ENCODE measurements around the gene SNX9.

SNX9 gene

DNA sequence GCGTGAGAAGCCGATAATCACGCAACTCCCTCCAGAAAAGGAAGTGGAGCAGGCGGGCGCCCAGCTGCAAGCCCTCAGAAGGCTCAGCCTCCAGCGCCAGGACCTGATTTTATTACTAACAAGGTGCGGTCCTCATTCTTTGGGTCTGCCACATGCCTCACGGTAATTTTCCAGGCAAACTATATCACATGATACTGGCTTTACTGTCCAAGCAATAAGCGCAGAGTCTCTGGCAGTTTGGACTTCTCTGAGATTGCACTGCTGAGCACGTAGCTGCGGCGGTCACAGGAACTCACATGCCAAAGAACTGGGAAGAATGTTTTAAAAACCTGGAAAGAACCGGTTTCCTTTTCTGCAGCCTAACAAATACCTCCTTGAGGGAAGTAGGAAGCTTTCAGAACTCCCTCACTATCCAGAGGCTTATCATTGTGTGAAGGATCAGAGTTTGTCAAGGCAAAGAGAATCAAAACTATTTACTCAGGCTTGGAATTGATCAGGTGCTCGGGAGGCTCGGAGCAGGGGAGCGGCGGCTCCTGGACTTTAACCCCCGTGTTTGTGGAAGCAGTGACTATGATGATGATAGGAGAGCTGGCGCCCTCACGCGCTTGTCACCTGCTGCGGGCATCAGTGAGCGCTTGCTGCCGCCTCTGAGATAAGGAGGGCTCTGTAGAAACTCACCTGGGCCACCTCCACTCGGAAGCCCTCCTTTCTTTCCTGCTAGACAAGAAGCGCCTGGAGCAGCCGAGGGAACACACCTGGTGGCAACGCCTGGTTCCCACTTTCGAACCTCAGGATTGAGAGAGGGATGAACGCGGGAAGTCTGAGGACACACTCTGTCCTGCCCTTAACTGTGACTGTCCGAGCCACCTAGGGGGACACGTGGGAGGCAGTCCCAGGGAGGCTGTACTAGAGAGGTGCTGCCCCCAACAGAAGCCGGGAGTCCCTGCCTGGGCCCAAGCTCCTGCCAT is 131.4 kb downstream of the SNX9 start:
- WGBS (ENCODE audit: insufficient coverage, insufficient read length): no CpG with 5 or more reads among the region's 34 CpGs
- Histone ChIP-seq H3K9me3 (ENCODE audit: control insufficient read depth, insufficient read depth, low read length) (no peaks in the 10 kb centered on the region), H3K4me1 (ENCODE audit: control insufficient read depth, insufficient read depth, low read length) (no peaks in the 10 kb centered on the region), H3K27ac (ENCODE audit: low read length) (no peak overlapping the region), H3K27me3 (ENCODE audit: control insufficient read depth, insufficient read depth, low read length) (no peaks in the 10 kb centered on the region), H3K4me3 (ENCODE audit: low read length) (no peak overlapping the region), H3K36me3 (ENCODE audit: control insufficient read depth, insufficient read depth, low read length) (no peaks in the 10 kb centered on the region)
- DNase-seq (ENCODE audit: low read depth, low spot score): no peak

DNA sequence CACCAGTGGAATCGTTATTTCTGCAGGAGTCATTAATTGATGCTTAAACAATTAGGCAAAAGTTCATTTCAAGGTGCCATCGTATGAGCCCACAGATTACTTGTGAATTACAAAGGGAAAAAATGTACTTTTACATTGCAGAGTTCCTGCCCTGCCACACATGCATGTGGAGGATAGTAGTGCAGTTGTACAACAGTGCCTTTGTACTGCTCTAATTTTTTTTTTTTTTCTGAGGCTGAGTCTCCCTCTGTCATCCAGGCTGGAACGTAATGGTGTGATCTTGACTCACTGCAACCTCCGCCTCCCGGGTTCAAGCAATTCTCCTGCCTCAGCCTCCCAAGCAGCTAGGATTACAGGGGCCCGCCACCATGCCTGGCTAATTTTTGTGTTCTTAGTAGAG is 132.6 kb downstream of the SNX9 start:
- no peak overlapping the region for H3K4me3 ChIP-seq (ENCODE audit: low read length)
- no peaks in the 10 kb centered on the region for H3K9me3 ChIP-seq (ENCODE audit: control insufficient read depth, insufficient read depth, low read length)
- no CpG with 5 or more reads among the region's 6 CpGs for WGBS (ENCODE audit: insufficient coverage, insufficient read length)
- no peak for DNase-seq (ENCODE audit: low read depth, low spot score)
- no peaks in the 10 kb centered on the region for H3K36me3 ChIP-seq (ENCODE audit: control insufficient read depth, insufficient read depth, low read length)
- H3K27ac ChIP-seq (ENCODE audit: low read length): no peak overlapping the region
- no peaks in the 10 kb centered on the region for H3K27me3 ChIP-seq (ENCODE audit: control insufficient read depth, insufficient read depth, low read length)
- no peaks in the 10 kb centered on the region for H3K4me1 ChIP-seq (ENCODE audit: control insufficient read depth, insufficient read depth, low read length)

DNA sequence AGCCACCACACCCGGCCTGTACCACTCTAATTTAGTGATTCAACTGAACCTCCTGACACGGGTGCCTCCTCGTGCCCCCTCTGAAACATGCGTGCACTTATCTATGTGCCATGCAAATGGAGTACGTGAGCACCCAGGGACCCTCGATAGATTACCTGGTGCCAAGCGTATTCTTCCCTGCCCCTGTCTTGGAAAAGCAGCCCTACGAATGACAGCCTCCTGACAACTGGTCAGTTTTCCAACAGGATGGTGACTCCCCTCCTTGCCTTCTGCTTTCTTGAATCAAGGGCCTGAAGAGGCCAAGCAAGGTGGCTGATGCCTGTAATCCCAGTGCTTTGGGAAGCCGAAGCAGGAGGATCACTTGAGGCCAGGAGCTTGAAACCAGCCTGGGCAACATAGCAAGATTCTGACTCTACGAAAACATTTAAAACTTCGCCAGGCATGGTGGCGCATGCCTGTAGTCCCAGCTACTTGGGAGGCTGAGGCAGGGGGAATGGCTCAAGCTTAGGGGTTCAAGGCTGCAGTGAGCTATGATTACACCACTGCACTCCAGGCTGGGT is 133.2 kb downstream of the SNX9 start:
- Histone ChIP-seq H3K9me3 (ENCODE audit: control insufficient read depth, insufficient read depth, low read length) (no peaks in the 10 kb centered on the region), H3K4me3 (ENCODE audit: low read length) (no peak overlapping the region), H3K27me3 (ENCODE audit: control insufficient read depth, insufficient read depth, low read length) (no peaks in the 10 kb centered on the region), H3K27ac (ENCODE audit: low read length) (no peak overlapping the region), H3K36me3 (ENCODE audit: control insufficient read depth, insufficient read depth, low read length) (no peaks in the 10 kb centered on the region), H3K4me1 (ENCODE audit: control insufficient read depth, insufficient read depth, low read length) (0 out of 2 replicates have a peak, but pooled peaks cover 1% of the 10 kb centered on the region)
- no CpG with 5 or more reads among the region's 12 CpGs for WGBS (ENCODE audit: insufficient coverage, insufficient read length)
- no peak for DNase-seq (ENCODE audit: low read depth, low spot score)

DNA sequence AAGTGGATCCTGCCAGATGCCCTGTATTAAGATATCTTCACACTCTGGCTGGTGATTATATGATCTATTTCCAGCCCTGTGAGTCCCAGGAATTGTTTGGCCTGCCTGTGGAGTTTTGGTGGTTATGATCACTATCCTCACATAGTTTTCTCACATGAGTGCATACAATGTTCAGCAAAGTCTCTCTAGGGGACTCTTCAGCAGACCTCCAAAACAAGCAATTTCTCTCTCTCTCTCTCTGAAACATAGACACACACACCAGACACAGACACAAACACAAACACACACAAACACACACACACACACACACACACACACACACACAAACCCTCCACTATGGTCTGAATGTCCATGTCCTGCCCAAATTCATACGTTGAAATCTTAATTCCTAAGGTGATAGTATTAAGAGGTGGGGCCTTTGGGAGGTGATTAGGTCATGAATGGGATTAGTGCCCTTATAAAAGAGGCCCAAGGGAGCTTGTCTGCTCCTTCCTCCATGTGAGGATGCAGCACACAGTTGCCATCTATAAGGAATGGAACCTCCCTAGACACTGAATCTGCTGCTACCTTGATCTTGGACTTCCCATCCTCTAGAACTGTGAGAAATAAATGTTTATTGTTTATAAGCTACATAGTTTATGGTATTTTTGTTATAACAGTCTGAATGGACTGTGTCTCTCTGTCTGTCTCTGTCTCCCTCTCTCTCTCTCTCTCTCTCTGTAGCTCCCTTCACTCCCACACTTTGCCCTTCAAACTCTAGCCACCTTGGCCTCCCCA is 136.6 kb downstream of the SNX9 start:
- H3K9me3 ChIP-seq (ENCODE audit: control insufficient read depth, insufficient read depth, low read length): no peaks in the 10 kb centered on the region
- no peak overlapping the region for H3K27ac ChIP-seq (ENCODE audit: low read length)
- no peak overlapping the region for H3K4me3 ChIP-seq (ENCODE audit: low read length)
- H3K4me1 ChIP-seq (ENCODE audit: control insufficient read depth, insufficient read depth, low read length): 0 out of 2 replicates have a peak, but pooled peaks cover 1% of the 10 kb centered on the region
- no peak for DNase-seq (ENCODE audit: low read depth, low spot score)
- no CpG with 5 or more reads among the region's 1 CpG for WGBS (ENCODE audit: insufficient coverage, insufficient read length)
- no peaks in the 10 kb centered on the region for H3K36me3 ChIP-seq (ENCODE audit: control insufficient read depth, insufficient read depth, low read length)
- H3K27me3 ChIP-seq (ENCODE audit: control insufficient read depth, insufficient read depth, low read length): no peaks in the 10 kb centered on the region

DNA sequence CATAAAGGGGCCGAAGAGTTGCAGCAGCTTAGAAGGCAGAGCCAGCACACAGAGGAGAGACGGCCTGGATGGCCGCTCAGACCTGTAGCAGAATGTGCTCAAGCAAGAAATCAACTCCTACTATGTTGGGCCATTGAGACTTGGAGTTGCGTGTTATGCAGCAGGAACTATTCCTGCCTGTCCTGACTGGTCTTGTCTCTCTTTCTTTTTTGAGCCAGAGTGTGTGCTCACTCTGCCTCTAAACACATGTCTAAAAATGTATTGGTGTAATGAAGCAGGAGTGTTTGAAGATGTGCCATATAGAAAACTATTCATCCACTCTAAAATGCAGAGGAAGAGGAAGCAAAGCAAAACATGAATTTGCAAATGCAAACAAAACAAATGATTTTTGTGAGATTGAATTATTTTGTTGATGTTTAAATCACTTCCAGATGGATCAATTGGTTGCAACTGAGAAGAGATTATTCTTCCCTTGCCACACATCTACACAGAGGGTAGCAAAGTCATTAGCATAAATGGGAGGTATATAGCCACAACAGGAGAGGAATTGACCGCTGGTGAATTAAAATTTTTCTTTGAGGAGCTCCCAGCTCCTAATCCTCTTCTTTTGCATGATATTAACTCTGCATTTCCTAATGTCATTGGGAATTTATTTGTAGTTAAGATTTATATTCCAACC is 138.2 kb downstream of the SNX9 start:
- Histone ChIP-seq H3K27me3 (ENCODE audit: control insufficient read depth, insufficient read depth, low read length) (no peaks in the 10 kb centered on the region), H3K4me1 (ENCODE audit: control insufficient read depth, insufficient read depth, low read length) (0 out of 2 replicates have a peak, but pooled peaks cover 1% of the 10 kb centered on the region), H3K9me3 (ENCODE audit: control insufficient read depth, insufficient read depth, low read length) (no peaks in the 10 kb centered on the region), H3K36me3 (ENCODE audit: control insufficient read depth, insufficient read depth, low read length) (no peaks in the 10 kb centered on the region), H3K27ac (ENCODE audit: low read length) (no peak overlapping the region), H3K4me3 (ENCODE audit: low read length) (no peak overlapping the region)
- DNase-seq (ENCODE audit: low read depth, low spot score): no peak
- no CpG with 5 or more reads among the region's 5 CpGs for WGBS (ENCODE audit: insufficient coverage, insufficient read length)

DNA sequence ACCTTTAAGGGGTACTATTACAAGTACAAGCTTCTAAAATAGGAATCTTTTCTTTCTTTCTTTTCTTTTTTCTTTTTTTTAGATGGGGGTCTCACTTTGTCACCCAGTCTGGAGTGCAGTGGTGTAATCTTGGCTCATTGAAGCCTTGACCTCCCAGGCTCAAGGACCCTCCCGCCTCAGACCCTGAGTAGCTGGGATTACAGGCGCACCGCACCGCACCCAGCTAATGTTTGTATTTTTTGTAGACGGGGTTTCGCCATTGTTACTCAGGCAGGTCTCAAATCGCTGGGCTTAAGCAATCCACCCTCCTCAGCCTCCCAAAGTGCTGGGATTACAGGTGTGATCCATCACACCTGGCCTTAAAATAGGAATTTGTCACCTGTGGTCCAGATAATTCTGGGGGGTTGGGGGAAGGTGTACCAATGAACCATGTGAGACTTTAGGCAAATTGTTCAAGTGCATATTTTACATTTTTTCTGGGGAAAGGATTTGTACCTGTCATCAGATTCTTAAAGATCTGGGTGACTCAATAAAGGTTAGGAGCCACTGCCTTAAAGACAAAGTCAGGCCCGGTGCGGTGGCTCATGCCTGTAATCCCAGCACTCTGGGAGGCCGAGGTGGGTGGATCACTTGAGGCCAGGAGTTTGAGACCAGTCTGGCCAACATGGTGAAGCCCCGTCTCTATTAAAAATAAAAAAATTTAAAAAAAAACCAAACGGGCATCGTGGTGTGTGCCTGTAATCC is 139.0 kb downstream of the SNX9 start:
- Histone ChIP-seq H3K27me3 (ENCODE audit: control insufficient read depth, insufficient read depth, low read length) (no peaks in the 10 kb centered on the region), H3K36me3 (ENCODE audit: control insufficient read depth, insufficient read depth, low read length) (no peaks in the 10 kb centered on the region), H3K9me3 (ENCODE audit: control insufficient read depth, insufficient read depth, low read length) (no peaks in the 10 kb centered on the region), H3K27ac (ENCODE audit: low read length) (no peak overlapping the region), H3K4me1 (ENCODE audit: control insufficient read depth, insufficient read depth, low read length) (peaks cover 4% of the 10 kb centered on the region), H3K4me3 (ENCODE audit: low read length) (no peak overlapping the region)
- DNase-seq (ENCODE audit: low read depth, low spot score): no peak
- no CpG with 5 or more reads among the region's 13 CpGs for WGBS (ENCODE audit: insufficient coverage, insufficient read length)

DNA sequence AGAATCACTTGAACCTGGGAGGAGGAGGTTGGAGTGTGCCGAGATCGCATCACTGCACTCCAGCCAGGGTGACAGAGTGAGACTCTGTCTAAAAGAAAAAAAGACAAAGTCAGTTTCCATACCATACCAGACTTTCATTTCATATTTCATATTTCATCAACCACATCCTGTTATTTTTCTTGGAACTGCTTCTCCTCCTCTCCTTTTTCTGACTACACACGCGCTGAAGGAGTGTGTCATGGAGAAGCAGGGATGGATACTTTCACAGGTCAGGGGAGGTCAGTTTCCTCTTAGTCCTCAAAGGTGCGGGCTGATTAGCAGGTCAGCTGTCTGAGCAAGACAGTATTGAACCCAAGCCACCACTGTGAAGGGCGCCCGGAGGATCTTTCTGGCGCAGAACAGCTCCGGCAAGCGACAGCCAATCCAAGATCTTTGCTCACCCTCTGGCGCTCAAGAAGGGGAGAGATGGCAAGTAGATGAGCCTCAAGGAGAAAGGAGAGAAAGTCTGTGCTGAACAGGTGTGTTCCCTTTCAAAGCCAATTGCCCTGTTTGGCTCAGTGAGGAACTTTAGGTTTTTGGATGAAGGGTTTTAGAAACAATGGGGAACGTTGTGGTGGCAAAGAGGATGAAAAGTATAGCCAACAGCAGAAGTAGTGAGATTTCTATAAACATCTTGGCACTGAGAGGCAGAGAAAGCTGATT is 139.7 kb downstream of the SNX9 start:
- H3K4me1 ChIP-seq (ENCODE audit: control insufficient read depth, insufficient read depth, low read length): peaks cover 6% of the 10 kb centered on the region
- H3K36me3 ChIP-seq (ENCODE audit: control insufficient read depth, insufficient read depth, low read length): no peaks in the 10 kb centered on the region
- WGBS (ENCODE audit: insufficient coverage, insufficient read length): 100% methylated on average over 1 of the region's 12 CpGs
- no peaks in the 10 kb centered on the region for H3K9me3 ChIP-seq (ENCODE audit: control insufficient read depth, insufficient read depth, low read length)
- DNase-seq (ENCODE audit: low read depth, low spot score): no peak
- H3K4me3 ChIP-seq (ENCODE audit: low read length): no peak overlapping the region
- H3K27me3 ChIP-seq (ENCODE audit: control insufficient read depth, insufficient read depth, low read length): no peaks in the 10 kb centered on the region
- no peak overlapping the region for H3K27ac ChIP-seq (ENCODE audit: low read length)

DNA sequence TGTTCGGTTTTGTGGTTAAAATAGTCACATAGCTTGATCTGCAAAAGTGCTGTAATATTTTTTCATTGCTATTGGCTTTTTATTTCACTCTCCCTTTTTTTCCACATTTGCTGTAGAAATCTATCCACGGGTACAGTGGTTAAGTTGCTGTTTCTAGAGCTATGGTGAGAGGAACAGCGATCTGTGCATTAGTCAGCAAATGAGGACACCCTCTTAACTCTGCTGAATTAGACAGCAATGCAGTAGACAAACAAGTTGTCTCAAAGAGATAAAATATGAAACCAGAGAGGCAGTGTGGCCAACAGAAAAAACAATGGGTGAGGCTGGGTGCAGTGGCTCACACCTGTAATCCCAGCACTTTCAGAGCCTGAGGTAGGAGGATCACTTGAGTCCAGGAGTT is 141.1 kb downstream of the SNX9 start:
- Histone ChIP-seq H3K9me3 (ENCODE audit: control insufficient read depth, insufficient read depth, low read length) (no peaks in the 10 kb centered on the region), H3K27me3 (ENCODE audit: control insufficient read depth, insufficient read depth, low read length) (no peaks in the 10 kb centered on the region), H3K36me3 (ENCODE audit: control insufficient read depth, insufficient read depth, low read length) (no peaks in the 10 kb centered on the region), H3K27ac (ENCODE audit: low read length) (no peak overlapping the region), H3K4me3 (ENCODE audit: low read length) (no peak overlapping the region), H3K4me1 (ENCODE audit: control insufficient read depth, insufficient read depth, low read length) (peaks cover 6% of the 10 kb centered on the region)
- DNase-seq (ENCODE audit: low read depth, low spot score): no peak
- no CpG with 5 or more reads among the region's 3 CpGs for WGBS (ENCODE audit: insufficient coverage, insufficient read length)

DNA sequence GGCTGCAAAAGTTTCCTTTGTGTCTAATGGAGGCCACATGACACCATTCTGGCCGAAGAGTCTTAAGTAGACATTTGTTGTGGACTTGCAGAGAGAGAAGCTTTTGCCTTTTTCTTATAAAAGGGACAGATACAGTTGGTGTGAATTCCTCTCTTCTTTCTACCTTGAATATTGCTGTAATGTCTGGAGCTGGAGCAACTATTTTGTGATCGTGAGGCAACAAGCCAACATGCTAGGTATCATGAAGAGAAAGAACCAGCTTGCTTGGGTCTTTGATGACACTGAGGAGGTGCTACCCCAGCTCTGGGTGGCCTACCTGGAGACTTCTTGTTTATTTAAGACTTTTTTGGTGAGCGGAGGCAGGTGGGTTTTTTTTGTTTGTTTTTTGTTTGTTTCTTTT is 142.3 kb downstream of the SNX9 start:
- no peak overlapping the region for H3K4me3 ChIP-seq (ENCODE audit: low read length)
- no peak for DNase-seq (ENCODE audit: low read depth, low spot score)
- no peaks in the 10 kb centered on the region for H3K36me3 ChIP-seq (ENCODE audit: control insufficient read depth, insufficient read depth, low read length)
- H3K27me3 ChIP-seq (ENCODE audit: control insufficient read depth, insufficient read depth, low read length): no peaks in the 10 kb centered on the region
- WGBS (ENCODE audit: insufficient coverage, insufficient read length): no CpG with 5 or more reads among the region's 3 CpGs
- no peak overlapping the region for H3K27ac ChIP-seq (ENCODE audit: low read length)
- peaks cover 6% of the 10 kb centered on the region for H3K4me1 ChIP-seq (ENCODE audit: control insufficient read depth, insufficient read depth, low read length)
- no peaks in the 10 kb centered on the region for H3K9me3 ChIP-seq (ENCODE audit: control insufficient read depth, insufficient read depth, low read length)

All from iPS DF 6.9 (cell line).